Right lobe of liver (tissue), 6 donors: Measurements from ENCODE around the gene ELMO1. TPM values are rescaled to one million over a fixed set of nuclear protein-coding genes. Genes with fewer than 3 reads are reported as not detected.

Source experiments
- ATAC-seq, 4 donors: fragments of 200-7000 bp; cut with Tn5 transposase; one replicate each; pipeline ENCODE4 v1.9.1; 2020; ENCODE audit warnings: mild to moderate bottlenecking in 4 of 4, moderate library complexity in 4 of 4
- DNase-seq, 3 donors: peaks; one replicate each; pipeline ENCODE4 v3.0.0-alpha.2; 2020
- H3K27ac ChIP-seq, 3 donors: fragments of 200-600 bp; one replicate each; pipeline ENCODE4 v1.8.0; 2022
- H3K27me3 ChIP-seq, 2 donors: fragments of 200-600 bp; one replicate each; pipeline ENCODE4 v1.8.0; 2022
- H3K36me3 ChIP-seq, 4 donors: fragments of 200-600 bp; sonication (generic) in 1 of 4; one replicate each; pipeline versions ENCODE4 v1.5.1 to v1.8.0; 2017 to 2022; ENCODE audit warnings: control low read depth in 1 of 4
- H3K4me1 ChIP-seq, 4 donors: fragments of 200-600 bp; sonication (generic) in 1 of 4; one replicate each; pipeline versions ENCODE4 v1.5.1 to v1.8.0; 2017 to 2022; ENCODE audit warnings: control low read depth in 1 of 4
- H3K4me3 ChIP-seq, 3 donors: fragments of 200-600 bp; one replicate each; pipeline ENCODE4 v1.8.0; 2022
- H3K9me3 ChIP-seq, 4 donors: fragments of 200-600 bp; sonication (generic) in 1 of 4; one replicate each; pipeline versions ENCODE4 v1.5.1 to v1.8.0; 2017 to 2022; ENCODE audit warnings: control low read depth in 1 of 4
- CTCF ChIP-seq, 4 donors: fragments of 200-600 bp in 3 of 4; fragments of 450-650 bp in 1 of 4; IDR thresholded peaks; one replicate each; pipeline versions ENCODE4 v1.5.1 to v1.8.0; 2016 to 2022; ENCODE audit warnings: antibody characterized with exemption in 4 of 4, mild to moderate bottlenecking in 2 of 4
- POLR2A ChIP-seq: fragments of 450-650 bp; IDR thresholded peaks from one replicate; pipeline ENCODE4 v1.6.1; 2017; ENCODE audit warnings: antibody characterized with exemption, mild to moderate bottlenecking
- WGBS: methylation state at CpG from one replicate; pipeline ENCODE4 v1.1.6; 2018; ENCODE audit warnings: low coverage, low lambda C conversion rate; ENCODE audit not compliant: insufficient coverage; ENCODE audit errors: missing lambda C conversion rate; 5-methylcytosine and 5-hydroxymethylcytosine counted together
- intact Hi-C, 2 donors: fragments of 100-400 bp; cut with DNase I; formaldehyde crosslinking; loops; one replicate each; pipeline versions ENCODE4 v1.11.2 to v1.14.1; 2022
- total RNA-seq, 6 experiments: library from RNA; depleted of rRNA in 2 of 6; stranded (reverse); fragments of >200 nt in 2 of 6; fragmentation: NEBNext Ultra II Directional in 3 of 6; extraction: Animal tissue kit (Norgen Biotek cat#: 25700) in 3 of 6; gene quantifications; one replicate each; pipeline versions ENCODE4 v1.1.0 to v1.2.4, GENCODE V29; 2016 to 2023
- donor health status: DM: no; HTN: yes; CAD: no.
- donor health status: DM: no; HTN: no; CAD: no.
- donor health status: DM: no; HTN: no; CAD: no.
- donor health status: DM: no; HTN: yes; CAD: no.
- donor health status: DM: no; HTN: yes; CAD: no.

The ELMO1 gene
- total RNA-seq, 6 experiments from 2014 or later, result 18.4 to 55.4 (median 25.1) TPM

- ATAC-seq (peak; percentile 45 to 84 (median 63)), DNase-seq (no peak)
- H3K9me3 ChIP-seq, result no peaks in the 10 kb centered on the region
- no peak overlapping the region for H3K4me3 ChIP-seq
- TF ChIP-seq POLR2A (no peak), CTCF (IDR thresholded peaks at IDR 0.05) (no peak)
- H3K4me1 ChIP-seq, result peaks cover 0 to 23% (median 6%) of the 10 kb centered on the region in 4 donors
- no peaks in the 10 kb centered on the region for H3K36me3 ChIP-seq
- peak overlapping the region in 2 of 3 donors; percentile 2 to 55 for H3K27ac ChIP-seq
- WGBS, result 73% methylated on average over 6 of the region's 9 CpGs
- intact Hi-C loops, result no loop called here
- no peaks in the 10 kb centered on the region for H3K27me3 ChIP-seq
These were observed 561.4 kb downstream of the ELMO1 start for GRCh38 chr7:36887233-36887632.

GRCh38 chr7:36884910-36885309, 563.8 kb downstream of the ELMO1 start:
- Histone ChIP-seq H3K27me3 (no peaks in the 10 kb centered on the region), H3K4me3 (no peak overlapping the region), H3K36me3 (no peaks in the 10 kb centered on the region), H3K9me3 (no peaks in the 10 kb centered on the region), H3K4me1 (peaks cover 0 to 25% (median 9%) of the 10 kb centered on the region in 4 donors), H3K27ac (no peak overlapping the region)
- TF ChIP-seq CTCF (IDR thresholded peaks at IDR 0.05) (no peak), POLR2A (no peak)
- DNase-seq, result no peak
- 98% methylated on average over 3 of the region's 5 CpGs for WGBS
- intact Hi-C loops, result loop anchor here in 1 of 2 donors (5.0 kb wide), 1 partner anchor 203 kb away; no protein-coding TSS in a partner anchor
- no peak for ATAC-seq

GRCh38 chr7:36884351-36884750, 564.3 kb downstream of the ELMO1 start:
- H3K4me1 ChIP-seq, result peaks cover 0 to 25% (median 11%) of the 10 kb centered on the region in 4 donors
- intact Hi-C loops, result loop anchor here in 1 of 2 donors (5.0 kb wide), 1 partner anchor 202 kb away; no protein-coding TSS in a partner anchor
- H3K4me3 ChIP-seq, result no peak overlapping the region
- H3K27me3 ChIP-seq, result no peaks in the 10 kb centered on the region
- DNase-seq (no peak), ATAC-seq (no peak)
- H3K27ac ChIP-seq, result no peak overlapping the region
- no peak for TF ChIP-seq POLR2A
- no peak for TF ChIP-seq CTCF (IDR thresholded peaks at IDR 0.05)
- WGBS, result 83% methylated on average over 5 of the region's 5 CpGs
- H3K9me3 ChIP-seq, result no peaks in the 10 kb centered on the region
- no peaks in the 10 kb centered on the region for H3K36me3 ChIP-seq

- H3K36me3 ChIP-seq, result peaks cover 0 to 8% (median 2%) of the 10 kb centered on the region in 4 donors
- intact Hi-C loops, result loop anchor here in 1 of 2 donors (5.0 kb wide), 1 partner anchor 199 kb away; no protein-coding TSS in a partner anchor
- peaks cover 0 to 9% (median 4%) of the 10 kb centered on the region in 4 donors for H3K4me1 ChIP-seq
- ATAC-seq (no peak), DNase-seq (no peak)
- WGBS, result 89% methylated on average over 11 of the region's 11 CpGs
- TF ChIP-seq CTCF (IDR thresholded peaks at IDR 0.05), result no peak
- no peak for TF ChIP-seq POLR2A
- no peaks in the 10 kb centered on the region for H3K9me3 ChIP-seq
- H3K4me3 ChIP-seq, result no peak overlapping the region
- no peak overlapping the region for H3K27ac ChIP-seq
- H3K27me3 ChIP-seq, result no peaks in the 10 kb centered on the region
These were observed 567.3 kb downstream of the ELMO1 start for GRCh38 chr7:36881233-36881874.
